PC-3 (cell line): ENCODE data around the gene THAP4.

Source experiments
- EZH2 ChIP-seq: fragments of 300-600 bp; sonication (generic); IDR thresholded peaks from one replicate; pipeline ENCODE4 v1.6.1; 2017; ENCODE audit warnings: antibody characterized with exemption, mild to moderate bottlenecking, low read length; ENCODE audit not compliant: unreplicated experiment
- TF ChIP-seq, protein P1 (sequence below): fragments of 300-600 bp; sonication (generic); conservative IDR thresholded peaks from 2 replicates; pipeline ENCODE4 v1.5.1; 2017; ENCODE audit warnings: antibody characterized with exemption, low read depth, mild to moderate bottlenecking, low read length

DNA sequence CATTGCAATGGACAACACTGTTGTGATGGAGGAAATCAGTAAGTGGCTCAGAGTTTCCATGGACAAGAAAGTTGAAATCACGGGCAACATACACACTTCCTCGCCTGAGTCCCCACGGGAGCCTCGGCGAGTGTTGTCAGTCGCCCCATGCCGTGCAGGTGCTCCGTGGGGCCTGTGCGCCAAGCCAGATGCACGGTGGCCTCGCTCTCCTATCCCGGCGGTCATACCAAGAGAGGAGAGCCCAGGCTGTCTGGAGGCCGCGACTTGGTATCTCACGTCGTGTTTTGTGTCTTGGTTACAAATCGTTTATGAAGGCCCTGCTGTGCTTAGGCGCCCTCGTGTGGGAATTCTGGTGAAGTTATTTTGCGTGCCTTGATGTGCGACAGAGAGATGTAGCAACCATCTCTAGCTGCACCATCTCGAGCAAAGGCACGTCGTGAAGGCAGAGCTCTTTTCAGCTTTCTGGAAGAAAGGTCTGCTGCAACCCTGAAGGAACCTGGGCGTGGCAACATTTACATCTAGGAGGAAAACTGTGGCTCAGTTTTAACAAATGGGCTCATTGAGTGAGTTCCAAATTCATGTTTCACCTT, 22.3 kb upstream of the THAP4 start:
- TF ChIP-seq, protein P1, sequence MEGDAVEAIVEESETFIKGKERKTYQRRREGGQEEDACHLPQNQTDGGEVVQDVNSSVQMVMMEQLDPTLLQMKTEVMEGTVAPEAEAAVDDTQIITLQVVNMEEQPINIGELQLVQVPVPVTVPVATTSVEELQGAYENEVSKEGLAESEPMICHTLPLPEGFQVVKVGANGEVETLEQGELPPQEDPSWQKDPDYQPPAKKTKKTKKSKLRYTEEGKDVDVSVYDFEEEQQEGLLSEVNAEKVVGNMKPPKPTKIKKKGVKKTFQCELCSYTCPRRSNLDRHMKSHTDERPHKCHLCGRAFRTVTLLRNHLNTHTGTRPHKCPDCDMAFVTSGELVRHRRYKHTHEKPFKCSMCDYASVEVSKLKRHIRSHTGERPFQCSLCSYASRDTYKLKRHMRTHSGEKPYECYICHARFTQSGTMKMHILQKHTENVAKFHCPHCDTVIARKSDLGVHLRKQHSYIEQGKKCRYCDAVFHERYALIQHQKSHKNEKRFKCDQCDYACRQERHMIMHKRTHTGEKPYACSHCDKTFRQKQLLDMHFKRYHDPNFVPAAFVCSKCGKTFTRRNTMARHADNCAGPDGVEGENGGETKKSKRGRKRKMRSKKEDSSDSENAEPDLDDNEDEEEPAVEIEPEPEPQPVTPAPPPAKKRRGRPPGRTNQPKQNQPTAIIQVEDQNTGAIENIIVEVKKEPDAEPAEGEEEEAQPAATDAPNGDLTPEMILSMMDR: peak; percentile 64
- TF ChIP-seq EZH2: no peak
